H9 (cell line): ENCODE measurements around the gene RAB25. TPM values are rescaled to one million over a fixed set of nuclear protein-coding genes. Genes with fewer than 3 reads are reported as not detected.

Experiments
- DNase-seq: peaks from one replicate; pipeline ENCODE4 v3.0.0-alpha.2; 2017
- H2AFZ ChIP-seq: one replicate; pipeline ENCODE4 v1.6.1; 2013; ENCODE audit warnings: mild to moderate bottlenecking, low read length, control low read depth, moderate library complexity
- H2AK5ac ChIP-seq: 2 replicates; pipeline ENCODE4 v1.6.1; 2013; ENCODE audit warnings: low read length, control low read depth, mixed read lengths; ENCODE audit not compliant: insufficient read length
- H2BK120ac ChIP-seq: one replicate; pipeline ENCODE4 v1.6.1; 2013; ENCODE audit warnings: low read depth, mild to moderate bottlenecking, low read length, control low read depth, inconsistent platforms; ENCODE audit not compliant: poor library complexity, severe bottlenecking
- H2BK12ac ChIP-seq: 2 replicates; pipeline ENCODE4 v1.6.1; 2013; ENCODE audit warnings: low read length, control low read depth, mixed read lengths, low read depth; ENCODE audit not compliant: insufficient read length
- H2BK15ac ChIP-seq: 2 replicates; pipeline ENCODE4 v1.6.1; 2013; ENCODE audit warnings: low read depth, low read length, control low read depth
- H2BK20ac ChIP-seq: one replicate; pipeline ENCODE4 v1.6.1; 2013; ENCODE audit warnings: low read depth, mild to moderate bottlenecking, low read length, control low read depth, inconsistent platforms; ENCODE audit not compliant: poor library complexity, severe bottlenecking
- H2BK5ac ChIP-seq: 2 replicates; pipeline ENCODE4 v1.6.1; 2013; ENCODE audit warnings: low read length, control low read depth, mixed read lengths; ENCODE audit not compliant: insufficient read length
- H3K14ac ChIP-seq: 2 replicates; pipeline ENCODE4 v1.6.1; 2013; ENCODE audit warnings: low read length, control low read depth; ENCODE audit not compliant: insufficient read depth
- H3K18ac ChIP-seq: 2 replicates; pipeline ENCODE4 v1.6.1; 2013; ENCODE audit warnings: low read depth, mild to moderate bottlenecking, mixed read lengths, low read length, control low read depth; ENCODE audit not compliant: insufficient read length
- H3K23ac ChIP-seq: 2 replicates; pipeline ENCODE4 v1.6.1; 2013; ENCODE audit warnings: low read length, control low read depth, mixed read lengths, low read depth; ENCODE audit not compliant: insufficient read length
- H3K23me2 ChIP-seq: 2 replicates; pipeline ENCODE4 v1.6.1; 2013; ENCODE audit warnings: low read depth, mild to moderate bottlenecking, mixed read lengths, low read length, control low read depth; ENCODE audit not compliant: insufficient read length, poor library complexity, severe bottlenecking
- H3K27ac ChIP-seq: 2 replicates; pipeline ENCODE4 v1.5.1; 2013; ENCODE audit warnings: low read length, control low read depth, mixed read lengths, low read depth; ENCODE audit not compliant: insufficient read length
- H3K27me3 ChIP-seq: 2 replicates; pipeline ENCODE4 v1.6.1; 2013; ENCODE audit warnings: low read length, control low read depth, inconsistent platforms; ENCODE audit not compliant: insufficient read depth
- H3K4ac ChIP-seq: 2 replicates; pipeline ENCODE4 v1.6.1; 2013; ENCODE audit warnings: low read depth, mild to moderate bottlenecking, control low read depth, inconsistent platforms, low read length, moderate library complexity
- H3K4me1 ChIP-seq: 2 replicates; pipeline ENCODE4 v1.6.1; 2013; ENCODE audit warnings: low read length, control low read depth, inconsistent platforms; ENCODE audit not compliant: insufficient read depth
- H3K4me2 ChIP-seq: 2 replicates; pipeline ENCODE4 v1.6.1; 2013; ENCODE audit warnings: low read length, control low read depth, mixed read lengths; ENCODE audit not compliant: insufficient read length, insufficient read depth
- H3K56ac ChIP-seq: 2 replicates; pipeline ENCODE4 v1.6.1; 2013; ENCODE audit warnings: low read depth, mild to moderate bottlenecking, mixed read lengths, low read length, control low read depth; ENCODE audit not compliant: insufficient read length
- H3K79me1 ChIP-seq: 2 replicates; pipeline ENCODE4 v1.6.1; 2013; ENCODE audit warnings: low read depth, mild to moderate bottlenecking, moderate library complexity, low read length, control low read depth, inconsistent platforms; ENCODE audit not compliant: insufficient read depth, poor library complexity, severe bottlenecking
- H3K79me2 ChIP-seq: 2 replicates; pipeline ENCODE4 v1.6.1; 2013; ENCODE audit warnings: low read length, control low read depth, inconsistent platforms; ENCODE audit not compliant: insufficient read depth
- H3K9ac ChIP-seq: 2 replicates; pipeline ENCODE4 v1.6.1; 2013; ENCODE audit warnings: low read length, control low read depth, mixed read lengths; ENCODE audit not compliant: insufficient read length; ENCODE audit errors: extremely low read depth
- H3K9me3 ChIP-seq: one replicate; pipeline ENCODE4 v1.6.1; 2013; ENCODE audit warnings: low read depth, low read length, inconsistent platforms; ENCODE audit not compliant: control insufficient read depth
- H3T11ph ChIP-seq: one replicate; pipeline ENCODE4 v1.6.1; 2013; ENCODE audit warnings: mild to moderate bottlenecking, low read length, control low read depth, inconsistent platforms
- H4K20me1 ChIP-seq: one replicate; pipeline ENCODE4 v1.6.1; 2013; ENCODE audit not compliant: control insufficient read depth, insufficient read length, insufficient read depth
- H4K5ac ChIP-seq: 2 replicates; pipeline ENCODE4 v1.6.1; 2013; ENCODE audit warnings: low read depth, mild to moderate bottlenecking, mixed read lengths, low read length, control low read depth; ENCODE audit not compliant: insufficient read length
- H4K8ac ChIP-seq: replicated peaks from 2 replicates; pipeline ENCODE4 v1.6.1; 2013; ENCODE audit warnings: low read length, control low read depth, mixed read lengths, low read depth; ENCODE audit not compliant: insufficient read length
- H4K91ac ChIP-seq: 2 replicates; pipeline ENCODE4 v1.6.1; 2013; ENCODE audit warnings: low read depth, mild to moderate bottlenecking, moderate library complexity, mixed read lengths, low read length, control low read depth; ENCODE audit not compliant: insufficient read length
- H3K27ac Mint-ChIP-seq, 3 experiments: 2 replicates in 2 of 3; 3 replicates in 1 of 3; pipeline ENCODE4 v1.8.0; 2020 to 2021; ENCODE audit warnings: mixed read lengths in 3 of 3, mild to moderate bottlenecking in 1 of 3, moderate library complexity in 1 of 3
- H3K27me3 Mint-ChIP-seq: 2 replicates; pipeline ENCODE4 v1.8.0; 2021; ENCODE audit warnings: low read depth, mild to moderate bottlenecking, moderate library complexity, mixed read lengths
- H3K36me3 Mint-ChIP-seq, 3 experiments: 2 replicates in 2 of 3; 3 replicates in 1 of 3; pipeline ENCODE4 v1.8.0; 2020 to 2021; ENCODE audit warnings: low read depth in 3 of 3, mixed read lengths in 3 of 3; ENCODE audit not compliant: insufficient read depth in 1 of 3
- H3K4me1 Mint-ChIP-seq, 2 experiments: 2 replicates each; pipeline ENCODE4 v1.8.0; 2020; ENCODE audit warnings: mixed read lengths in 2 of 2
- H3K4me3 Mint-ChIP-seq, 2 experiments: 2 replicates in 1 of 2; 3 replicates in 1 of 2; pipeline ENCODE4 v1.8.0; 2020 to 2021; ENCODE audit warnings: mild to moderate bottlenecking in 2 of 2, mixed read lengths in 2 of 2, moderate library complexity in 1 of 2
- H3K9me3 Mint-ChIP-seq, 2 experiments: 2 replicates in 1 of 2; 3 replicates in 1 of 2; pipeline ENCODE4 v1.8.0; 2020; ENCODE audit warnings: mild to moderate bottlenecking in 2 of 2, mixed read lengths in 2 of 2, moderate library complexity in 1 of 2
- WGBS: extraction: QIAGEN DNeasy Blood & Tissue Kit; methylation state at CpG from one replicate; pipeline ENCODE4 v1.1.7; 2013; ENCODE audit warnings: missing lambda C conversion rate, low lambda C conversion rate, mixed read lengths; ENCODE audit not compliant: insufficient read length; ENCODE audit errors: extremely low coverage; 5-methylcytosine and 5-hydroxymethylcytosine counted together
- total RNA-seq: library from RNA; stranded (reverse); gene quantifications from 2 replicates; pipeline ENCODE4 v1.2.1, GENCODE V29; 2021
- TF ChIP-seq, protein P1 (sequence below): fragments of 200-600 bp; sonication (generic); conservative IDR thresholded peaks from 3 replicates; pipeline ENCODE4 v1.8.0; 2021; ENCODE audit warnings: antibody characterized with exemption, mild to moderate bottlenecking

The RAB25 gene
- total RNA-seq, 1 experiment from 2014 or later, result 43.1 TPM

DNA sequence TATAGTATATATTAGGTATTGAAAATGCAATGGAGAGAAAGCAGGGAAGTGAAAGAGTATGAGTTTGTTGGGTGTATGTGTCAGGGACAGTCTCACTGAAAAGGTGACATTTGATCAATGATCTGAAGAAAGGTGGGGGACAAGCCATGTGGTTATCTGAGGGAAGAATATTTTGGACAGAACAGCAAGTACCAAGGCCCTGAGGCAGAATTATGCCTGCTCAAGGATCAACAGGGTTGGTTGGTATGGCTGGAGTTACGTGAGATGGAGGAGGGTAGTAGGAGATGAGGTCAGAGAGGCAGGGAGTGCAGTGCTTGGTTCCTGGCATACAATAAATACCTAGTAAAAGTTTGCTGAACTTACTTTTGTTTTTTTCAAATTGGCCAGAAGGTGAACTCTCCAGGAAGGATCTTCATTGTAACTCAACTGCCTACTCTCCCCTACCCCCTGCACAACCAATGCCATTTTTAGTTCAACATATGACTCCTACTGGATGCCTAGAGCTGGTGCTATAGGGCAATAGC is 4.6 kb upstream of the RAB25 start:
- DNase-seq, result no peak
- Histone ChIP-seq H3K79me1 (peaks cover 4% of the 10 kb centered on the region), H2AK5ac (no peak overlapping the region), H4K91ac (no peak overlapping the region), H3K56ac (no peak overlapping the region), H3K23ac (no peak overlapping the region), H3K4me2 (no peak overlapping the region), H2BK5ac (no peak overlapping the region), H3K9ac (no peak overlapping the region), H3K9me3 (no peaks in the 10 kb centered on the region), H3T11ph (no peak overlapping the region), H3K14ac (no peak overlapping the region), H4K5ac (no peak overlapping the region), H3K4me1 (0 out of 2 replicates have a peak, but pooled peaks cover 2% of the 10 kb centered on the region), H3K27me3 (no peaks in the 10 kb centered on the region), H4K20me1 (no peaks in the 10 kb centered on the region), H2AFZ (no peak overlapping the region), H4K8ac (no peak overlapping the region), H2BK120ac (no peak overlapping the region), H3K4ac (no peak overlapping the region), H3K79me2 (no peaks in the 10 kb centered on the region; the same call in 1 of the 2 replicates), H2BK12ac (no peak overlapping the region), H3K23me2 (peaks cover 14% of the 10 kb centered on the region), H3K27ac (no peak overlapping the region), H2BK15ac (no peak overlapping the region), H2BK20ac (no peak overlapping the region), H3K18ac (no peak overlapping the region)
- H3K4me3 Mint-ChIP-seq, result peak overlapping the region in 1 of 2 experiments; percentile 63; a peak in 3 of 5 replicates
- H3K9me3 Mint-ChIP-seq, result no peaks in the 10 kb centered on the region; a peak in 1 of 5 replicates
- WGBS, result no CpG with 5 or more reads among the region's 1 CpG
- peaks cover 1% of the 10 kb centered on the region; the same call in 1 of the 2 replicates for H3K27me3 Mint-ChIP-seq
- peaks cover 24 to 31% of the 10 kb centered on the region in 2 experiments for H3K4me1 Mint-ChIP-seq
- H3K27ac Mint-ChIP-seq, result peak overlapping the region in 1 of 3 experiments; percentile 12; a peak in 2 of 7 replicates
- TF ChIP-seq, protein P1, sequence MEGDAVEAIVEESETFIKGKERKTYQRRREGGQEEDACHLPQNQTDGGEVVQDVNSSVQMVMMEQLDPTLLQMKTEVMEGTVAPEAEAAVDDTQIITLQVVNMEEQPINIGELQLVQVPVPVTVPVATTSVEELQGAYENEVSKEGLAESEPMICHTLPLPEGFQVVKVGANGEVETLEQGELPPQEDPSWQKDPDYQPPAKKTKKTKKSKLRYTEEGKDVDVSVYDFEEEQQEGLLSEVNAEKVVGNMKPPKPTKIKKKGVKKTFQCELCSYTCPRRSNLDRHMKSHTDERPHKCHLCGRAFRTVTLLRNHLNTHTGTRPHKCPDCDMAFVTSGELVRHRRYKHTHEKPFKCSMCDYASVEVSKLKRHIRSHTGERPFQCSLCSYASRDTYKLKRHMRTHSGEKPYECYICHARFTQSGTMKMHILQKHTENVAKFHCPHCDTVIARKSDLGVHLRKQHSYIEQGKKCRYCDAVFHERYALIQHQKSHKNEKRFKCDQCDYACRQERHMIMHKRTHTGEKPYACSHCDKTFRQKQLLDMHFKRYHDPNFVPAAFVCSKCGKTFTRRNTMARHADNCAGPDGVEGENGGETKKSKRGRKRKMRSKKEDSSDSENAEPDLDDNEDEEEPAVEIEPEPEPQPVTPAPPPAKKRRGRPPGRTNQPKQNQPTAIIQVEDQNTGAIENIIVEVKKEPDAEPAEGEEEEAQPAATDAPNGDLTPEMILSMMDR, result no peak
- H3K36me3 Mint-ChIP-seq, result peaks cover 16 to 27% (median 23%) of the 10 kb centered on the region in 3 experiments
